RPMI8226 (cell line): ENCODE data around the gene BSDC1.

Source experiments
- DNase-seq: peaks from one replicate; pipeline ENCODE4 v3.0.0-alpha.2; 2015

The BSDC1 gene

DNA sequence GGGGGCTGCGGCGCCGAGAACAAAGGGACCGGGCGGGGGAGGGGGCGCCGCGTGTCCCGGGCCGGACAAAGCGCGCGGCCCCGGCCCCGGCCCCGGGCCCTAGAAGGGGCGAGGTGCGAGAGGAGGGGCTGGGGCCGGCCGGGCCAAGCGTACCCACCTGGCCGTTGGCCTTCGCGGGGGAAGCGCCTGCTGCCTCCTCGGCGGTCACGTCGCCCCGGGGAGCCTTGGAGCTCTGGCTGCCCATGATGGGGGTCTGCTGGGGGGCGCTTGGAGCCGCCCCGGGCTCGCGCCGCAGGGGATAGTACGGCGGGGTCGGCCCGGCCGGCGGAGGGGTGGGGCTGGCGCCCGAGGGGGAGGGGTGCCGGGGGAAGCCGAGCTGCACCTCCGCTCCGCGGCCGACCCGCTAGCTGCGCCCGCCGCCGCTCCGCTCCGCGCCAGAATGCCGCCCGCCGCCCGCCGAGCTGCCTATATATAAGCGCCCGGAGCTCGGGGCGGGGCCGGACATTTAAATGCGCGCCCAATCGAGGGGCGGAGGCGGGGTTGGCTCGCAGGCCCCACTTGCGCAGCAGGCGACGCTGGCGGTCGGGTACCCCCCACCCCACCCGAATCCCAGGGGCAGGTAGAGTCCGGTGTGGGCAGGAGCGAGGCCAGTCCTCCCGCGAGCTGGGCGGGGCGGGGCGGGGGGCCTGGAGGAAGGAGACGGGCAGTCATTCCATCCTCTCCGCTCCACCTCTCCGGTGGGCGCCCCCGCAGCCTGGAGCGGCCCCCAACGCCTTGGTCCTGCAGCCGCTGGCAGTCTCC lies 58.3 kb downstream of the BSDC1 start, which contains the start of gene MARCKSL1:
TSS of gene MARCKSL1 (minus strand) at position 444 of the 801 bp plus-strand sequence. CDS start at position 244, 200 bp downstream.
- DNase-seq, result peak; percentile 82

DNA sequence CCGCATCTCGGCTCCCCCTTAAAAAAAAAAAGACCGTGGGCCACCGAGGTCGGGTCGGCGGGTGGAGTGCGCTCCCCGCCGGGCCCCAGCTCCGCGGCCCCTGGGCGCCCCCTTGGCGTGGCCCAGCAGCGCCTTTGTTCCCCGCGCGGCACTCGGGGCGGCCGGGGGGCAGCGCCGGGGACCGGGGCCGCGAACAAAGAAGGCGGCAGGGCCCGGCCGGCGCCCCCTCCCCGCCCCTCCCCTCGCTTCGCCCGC lies 58.8 kb downstream of the BSDC1 start:
- no peak for DNase-seq

DNA sequence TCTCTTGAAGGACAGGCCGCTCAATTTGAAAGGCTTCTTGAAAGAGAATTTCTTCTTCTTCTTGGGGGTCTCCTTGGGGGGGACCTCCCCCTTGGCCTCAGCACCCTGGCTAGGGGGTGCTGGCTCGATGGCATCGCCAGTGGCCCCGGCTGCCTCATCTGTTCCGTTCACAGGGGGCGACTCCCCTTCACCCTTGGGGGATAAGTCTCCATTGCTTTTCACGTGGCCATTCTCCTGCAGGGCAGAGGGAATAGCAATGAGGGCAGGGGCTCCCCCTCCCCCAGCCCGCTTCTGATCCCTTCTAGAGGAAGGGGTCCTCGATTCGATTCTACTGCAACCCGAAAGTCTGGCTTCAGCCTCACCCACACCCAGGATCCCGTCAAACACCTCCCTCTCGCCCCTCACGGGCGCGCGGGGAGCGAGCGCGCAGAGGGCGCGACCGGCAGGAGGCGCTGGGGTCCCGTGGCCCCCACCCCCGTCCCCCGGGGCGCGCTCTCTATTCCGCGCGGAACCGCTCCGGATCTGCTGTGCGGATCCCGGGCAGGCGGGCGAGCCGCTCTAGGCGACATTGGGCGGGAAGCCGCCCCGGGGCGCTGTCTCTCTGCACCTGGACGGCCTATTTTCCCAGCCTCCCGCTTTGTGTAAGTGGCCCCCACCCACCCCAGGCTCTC lies 59.2 kb downstream of the BSDC1 start:
- DNase-seq, result peak; percentile 65

DNA sequence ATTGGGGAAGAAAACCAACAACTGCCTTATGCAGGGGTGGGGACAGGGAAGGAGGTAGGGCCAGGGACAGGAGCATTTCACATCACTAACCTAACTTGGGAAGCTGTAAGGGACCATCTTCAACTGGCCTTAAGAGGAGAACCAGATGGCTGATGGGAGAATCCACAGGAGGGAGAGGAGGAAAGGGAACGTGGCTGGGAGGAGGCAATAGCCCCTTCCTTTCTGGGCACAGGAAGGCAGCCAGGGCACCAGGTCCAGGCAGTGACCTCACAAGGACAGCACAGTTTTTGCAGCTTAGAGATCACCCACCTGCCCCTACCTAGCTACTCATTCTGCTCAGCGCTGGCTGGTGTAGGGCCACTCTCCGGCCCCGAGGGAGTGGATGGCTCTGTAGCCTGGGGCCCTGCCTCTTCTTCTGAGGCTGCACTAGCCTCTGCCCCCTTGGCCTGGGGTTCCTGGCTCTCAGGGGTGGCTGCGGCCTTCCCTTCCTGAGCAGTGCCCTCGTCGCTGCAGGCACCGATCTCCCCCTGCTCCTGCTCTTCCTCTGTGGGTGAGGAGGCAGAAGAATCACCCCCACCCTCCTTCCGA lies 59.9 kb downstream of the BSDC1 start:
- no peak for DNase-seq

DNA sequence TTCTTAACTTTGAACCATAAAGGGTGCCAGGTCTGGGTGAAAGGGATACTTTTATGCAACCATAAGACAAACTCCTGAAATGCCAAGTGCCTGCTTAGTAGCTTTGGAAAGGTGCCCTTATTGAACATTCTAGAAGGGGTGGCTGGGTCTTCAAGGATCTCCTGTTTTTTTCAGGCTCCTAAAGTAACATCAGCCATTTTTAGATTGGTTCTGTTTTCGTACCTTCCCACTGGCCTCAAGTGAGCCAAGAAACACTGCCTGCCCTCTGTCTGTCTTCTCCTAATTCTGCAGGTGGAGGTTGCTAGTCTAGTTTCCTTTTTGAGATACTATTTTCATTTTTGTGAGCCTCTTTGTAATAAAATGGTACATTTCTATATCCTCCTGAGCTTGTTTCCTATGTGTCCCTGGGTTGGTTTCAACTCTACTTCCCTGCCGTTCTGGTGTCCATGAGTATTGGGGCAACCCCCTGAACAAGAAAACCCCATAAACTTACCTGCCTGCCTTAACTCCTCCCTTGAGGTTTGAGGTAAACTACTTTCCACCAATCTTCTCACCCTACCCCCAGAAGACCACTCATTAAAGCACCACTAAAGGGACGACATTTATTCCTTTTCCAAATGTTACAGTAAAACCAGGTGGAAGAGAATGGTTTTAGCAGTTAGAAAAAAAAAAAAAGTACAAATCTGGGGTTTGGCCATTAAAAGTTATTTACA lies 60.8 kb downstream of the BSDC1 start:
- no peak for DNase-seq

DNA sequence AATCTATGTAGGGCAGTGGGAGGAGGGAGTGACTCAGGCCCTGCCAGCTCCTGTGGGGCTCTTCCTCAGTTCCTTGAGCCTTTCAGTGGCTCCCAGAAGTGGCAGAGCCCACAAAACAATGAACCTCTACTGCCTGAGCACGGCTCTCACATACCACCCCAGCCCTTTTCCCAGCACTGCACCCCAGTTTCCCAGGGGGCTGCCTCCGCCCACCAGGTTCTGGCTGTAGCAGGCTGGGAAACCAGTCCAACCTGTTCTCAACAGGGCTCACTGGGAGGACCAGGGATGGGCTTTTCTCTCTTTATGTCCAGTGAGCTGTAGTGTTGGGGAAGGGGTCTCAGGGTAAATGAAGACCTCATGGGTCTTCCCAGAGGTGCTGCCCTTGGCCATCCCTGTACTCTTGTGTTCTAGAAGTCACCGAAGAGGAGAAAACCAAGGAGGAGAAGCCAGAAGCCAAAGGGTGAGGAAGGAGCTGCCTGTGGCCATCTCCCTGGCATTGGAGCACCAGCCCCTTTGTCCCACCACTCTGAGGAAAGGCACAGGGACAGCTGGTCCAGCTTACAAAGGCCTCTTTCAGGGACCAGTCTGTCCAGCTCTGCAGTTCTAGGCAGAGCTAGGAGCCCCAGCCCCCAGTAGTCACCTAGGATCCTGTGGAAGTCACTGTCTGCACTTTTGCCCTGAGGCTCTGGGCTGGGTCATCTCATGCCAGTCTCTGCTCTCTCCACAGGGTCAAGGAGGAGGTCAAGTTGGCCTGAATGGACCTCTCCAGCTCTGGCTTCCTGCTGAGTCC lies 61.8 kb downstream of the BSDC1 start:
- no peak for DNase-seq

DNA sequence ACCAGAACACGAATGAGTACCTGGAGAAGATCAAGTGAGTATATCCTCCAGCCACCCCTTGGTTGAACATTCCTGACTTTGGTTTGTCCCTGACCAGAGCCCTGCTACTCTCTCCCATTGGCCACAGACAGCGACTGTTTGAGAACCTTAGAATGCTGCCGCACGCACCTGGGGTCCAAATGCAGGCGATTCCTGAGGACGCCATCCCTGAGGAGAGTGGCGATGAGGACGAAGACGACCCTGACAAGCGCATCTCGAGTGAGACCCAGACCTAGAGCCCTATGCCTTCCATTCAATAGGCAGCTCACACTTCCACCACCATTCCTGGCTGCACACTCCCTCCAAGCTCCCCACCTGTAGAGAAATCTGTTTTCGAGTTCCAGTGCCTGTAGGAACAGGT lies 62.7 kb downstream of the BSDC1 start:
- no peak for DNase-seq

DNA sequence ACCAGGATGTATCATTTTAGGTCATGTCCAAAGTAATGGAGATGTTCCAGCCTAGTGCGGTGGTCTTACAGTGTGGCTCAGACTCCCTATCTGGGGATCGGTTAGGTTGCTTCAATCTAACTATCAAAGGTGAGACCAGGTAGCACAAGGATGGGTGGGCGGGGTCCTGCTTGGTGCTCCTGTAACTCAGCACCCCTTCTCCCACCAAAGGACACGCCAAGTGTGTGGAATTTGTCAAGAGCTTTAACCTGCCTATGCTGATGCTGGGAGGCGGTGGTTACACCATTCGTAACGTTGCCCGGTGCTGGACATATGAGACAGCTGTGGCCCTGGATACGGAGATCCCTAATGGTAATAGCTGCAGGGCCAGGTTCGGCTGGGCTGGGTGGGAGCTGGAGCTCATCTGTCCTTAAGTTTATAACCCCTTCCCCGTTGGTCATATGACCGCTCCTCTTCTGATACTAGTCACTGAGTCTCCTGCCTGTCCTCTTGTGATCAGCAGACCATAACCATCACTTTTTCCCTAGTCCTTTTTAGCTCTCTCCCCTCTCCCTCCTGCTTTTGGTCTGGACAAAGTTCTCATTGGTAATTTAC lies 63.6 kb downstream of the BSDC1 start:
- DNase-seq, result no peak

DNA sequence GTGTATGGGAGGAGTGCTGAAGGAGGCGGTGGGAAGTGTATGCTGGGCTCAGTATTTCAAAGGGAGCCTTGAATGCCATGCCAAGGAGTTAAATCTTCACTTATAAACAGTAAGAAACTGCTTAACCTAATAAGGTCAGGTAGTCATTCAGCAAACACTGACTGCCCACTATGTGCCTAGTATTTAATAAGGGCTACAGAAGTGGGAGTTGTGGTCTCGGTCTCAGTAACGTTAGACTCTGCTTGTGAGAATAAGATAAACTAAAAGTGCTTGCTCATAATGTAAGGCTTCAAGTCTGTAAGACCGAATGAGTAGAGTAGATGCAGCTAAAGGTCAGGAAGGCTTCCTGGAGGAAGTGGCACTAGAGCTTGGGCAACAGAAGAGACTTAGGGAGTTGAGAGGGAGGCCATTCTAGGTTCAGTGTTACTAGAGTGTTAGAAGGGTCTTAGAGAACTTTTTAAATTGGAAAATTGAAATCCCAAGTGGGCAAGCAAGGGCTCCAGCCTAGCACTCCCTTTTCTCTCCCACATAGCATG lies 64.2 kb downstream of the BSDC1 start:
- no peak for DNase-seq

DNA sequence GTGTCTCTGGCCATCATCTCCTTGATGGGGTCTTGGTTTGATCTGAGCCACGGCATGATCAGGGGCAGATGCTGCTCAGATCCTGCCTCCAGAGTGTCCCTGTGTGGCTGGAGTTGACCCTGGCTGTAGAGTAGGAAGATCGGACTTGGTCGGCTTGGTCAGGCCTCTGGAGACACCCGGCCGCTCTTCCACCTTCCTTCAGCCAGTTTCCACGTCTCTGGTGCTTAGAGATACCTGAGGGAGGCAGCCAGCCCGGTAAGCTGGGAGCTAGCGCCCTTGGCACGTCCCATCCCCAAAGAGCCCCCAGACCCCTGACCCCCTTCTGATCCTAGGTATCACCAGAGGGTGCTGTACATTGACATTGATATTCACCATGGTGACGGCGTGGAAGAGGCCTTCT lies 67.0 kb downstream of the BSDC1 start:
- no peak for DNase-seq

DNA sequence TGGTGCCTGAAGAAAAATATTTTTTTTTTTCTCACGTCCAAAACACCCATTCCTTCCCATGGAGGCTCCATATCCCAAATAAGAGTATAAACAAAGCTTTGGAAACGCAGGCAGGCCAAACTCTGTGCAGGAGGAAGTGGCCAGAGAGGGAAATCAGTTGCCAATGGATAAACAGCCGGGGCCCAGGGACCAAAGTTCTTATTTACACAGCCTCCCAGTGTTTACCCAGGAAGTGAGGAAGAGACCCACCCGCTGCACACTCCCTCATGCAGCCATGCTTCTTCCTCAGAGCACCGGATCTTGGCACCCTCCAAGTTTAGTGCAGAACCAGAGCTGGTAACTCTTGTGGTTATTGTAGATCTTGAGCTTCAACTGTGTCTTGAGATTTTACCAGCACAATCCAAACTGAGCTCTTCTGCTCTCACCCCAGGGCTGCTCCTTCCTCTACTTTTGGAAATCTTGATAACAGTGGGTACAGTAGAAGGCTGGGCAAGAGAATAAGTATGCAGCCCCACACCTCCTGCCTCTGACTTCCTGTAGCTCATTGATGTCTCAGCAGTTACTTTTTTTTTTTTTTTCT lies 72.4 kb downstream of the BSDC1 start:
- no peak for DNase-seq

DNA sequence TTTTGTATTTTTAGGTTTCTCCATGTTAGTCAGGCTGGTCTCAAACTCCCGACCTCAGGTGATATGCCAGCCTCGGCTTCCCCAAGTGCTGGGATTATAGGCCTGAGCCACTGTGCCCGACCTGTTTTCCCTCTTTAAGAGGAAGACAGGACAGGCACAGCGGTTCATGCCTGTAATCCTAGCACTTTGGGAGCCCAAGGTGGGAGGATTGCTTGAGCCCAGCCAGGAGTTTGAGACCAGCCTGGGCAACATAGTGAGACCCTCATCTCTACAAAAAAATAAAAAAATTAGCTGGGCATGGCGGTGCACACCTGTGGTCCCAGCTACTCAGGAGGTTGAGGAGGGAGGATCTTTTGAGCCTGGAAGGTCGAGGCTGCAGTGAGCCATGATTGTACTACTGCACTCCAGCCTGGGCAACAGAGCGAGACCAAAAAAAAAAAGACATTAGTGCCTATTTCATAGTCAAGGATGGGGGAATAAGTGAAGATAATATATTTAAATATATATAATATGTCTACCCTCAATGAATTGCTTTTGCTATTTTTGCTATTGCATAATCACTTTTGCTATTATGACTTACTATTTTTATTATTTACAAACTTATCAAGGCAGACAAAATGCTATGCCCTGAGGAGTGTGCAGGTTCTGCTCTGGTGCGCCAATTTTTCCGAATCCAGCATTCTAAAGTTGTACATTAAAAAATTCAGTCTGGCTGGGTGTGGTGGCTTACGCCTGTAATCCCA lies 75.9 kb downstream of the BSDC1 start:
- DNase-seq, result no peak

DNA sequence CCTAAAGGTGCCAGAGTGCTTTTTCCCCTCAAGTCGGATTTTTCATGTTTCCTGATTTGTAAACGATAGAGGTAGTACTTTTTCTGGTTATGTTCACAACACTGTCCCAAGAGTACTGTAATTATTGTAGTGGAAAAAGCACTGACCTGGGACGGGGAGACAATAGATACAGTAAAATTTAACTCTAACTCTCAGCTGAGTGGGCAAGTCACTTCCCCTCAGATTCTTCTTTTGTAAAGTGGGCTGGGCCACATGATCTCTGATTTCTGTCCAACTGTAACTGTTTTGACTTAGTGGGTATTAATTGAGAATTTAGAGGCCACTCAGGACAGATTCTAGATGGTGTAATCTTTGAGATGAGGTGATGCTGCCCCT lies 77.4 kb downstream of the BSDC1 start:
- no peak for DNase-seq
